OCI-LY7 (cell line): ENCODE data around the gene SPATA13. TPM values are rescaled to one million over a fixed set of nuclear protein-coding genes. Genes with fewer than 3 reads are reported as not detected.

ENCODE experiments used
- BruUV-seq: library from RNA; stranded (reverse); fragments of 400-500 nt; replicated peaks from 2 replicates; lab custom pipeline; 2021; lab: Mats Ljungman, UMichigan
- CTCF ChIA-PET: fragments of 300-600 bp; sonication (Branson Sonifier 250); formaldehyde crosslinking; loops from one replicate; lab custom pipeline; 2022; ENCODE audit warnings: antibody characterized with exemption; ENCODE audit not compliant: unreplicated experiment; lab: Charles Lee
- POLR2A ChIA-PET: fragments of 300-600 bp; sonication (Branson Sonifier 250); formaldehyde crosslinking; loops from one replicate; lab custom pipeline; 2022; ENCODE audit warnings: antibody characterized with exemption; lab: Charles Lee
- DNase-seq: peaks from one replicate; pipeline ENCODE4 v3.0.0-alpha.2; 2015; ENCODE audit warnings: low spot score
- H2AFZ ChIP-seq: fragments of 200-600 bp; sonication (generic), shearing (Covaris generic); 2 replicates; pipeline ENCODE4 v1.6.1; 2014; ENCODE audit warnings: mild to moderate bottlenecking, antibody characterized with exemption, low read length, moderate library complexity
- H3K27ac ChIP-seq: fragments of 200-600 bp; sonication (generic); 2 replicates; pipeline ENCODE4 v1.5.1; 2014; ENCODE audit warnings: mixed run types, low read depth, mild to moderate bottlenecking, moderate library complexity, low read length, inconsistent platforms; ENCODE audit not compliant: poor library complexity, severe bottlenecking
- H3K36me3 ChIP-seq: fragments of 200-600 bp; sonication (generic); 2 replicates; pipeline ENCODE4 v1.6.1; 2014; ENCODE audit warnings: mild to moderate bottlenecking, antibody characterized with exemption, low read length, moderate library complexity, mixed read lengths; ENCODE audit not compliant: insufficient read depth
- H3K4me1 ChIP-seq: fragments of 200-600 bp; sonication (generic); 2 replicates; pipeline ENCODE4 v1.5.1; 2014; ENCODE audit warnings: mild to moderate bottlenecking, low read length; ENCODE audit not compliant: insufficient read depth, poor library complexity, severe bottlenecking
- H3K4me2 ChIP-seq: fragments of 200-600 bp; sonication (generic); 2 replicates; pipeline ENCODE4 v1.6.1; 2014; ENCODE audit warnings: mild to moderate bottlenecking, low read length
- H3K4me3 ChIP-seq: fragments of 200-600 bp; sonication (generic); 2 replicates; pipeline ENCODE4 v1.5.1; 2014; ENCODE audit warnings: mild to moderate bottlenecking, low read depth, low read length; ENCODE audit not compliant: poor library complexity, severe bottlenecking
- H3K79me2 ChIP-seq: fragments of 200-600 bp; sonication (generic); 2 replicates; pipeline ENCODE4 v1.6.1; 2016; ENCODE audit warnings: low read depth, mild to moderate bottlenecking, low read length, moderate library complexity, mixed read lengths; ENCODE audit not compliant: insufficient read depth
- H3K9me2 ChIP-seq: fragments of 200-600 bp; sonication (generic); 2 replicates; pipeline ENCODE4 v1.6.1; 2016; ENCODE audit warnings: mild to moderate bottlenecking, low read length, mixed read lengths; ENCODE audit not compliant: insufficient read depth
- H3K9me3 ChIP-seq: fragments of 200-600 bp; sonication (generic); 2 replicates; pipeline ENCODE4 v1.6.1; 2014; ENCODE audit warnings: mild to moderate bottlenecking, mixed run types, low read length, mixed read lengths
- H4K20me1 ChIP-seq: fragments of 200-600 bp; sonication (generic); 2 replicates; pipeline ENCODE4 v1.6.1; 2014; ENCODE audit warnings: mild to moderate bottlenecking, antibody characterized with exemption, low read length, moderate library complexity, mixed read lengths; ENCODE audit not compliant: insufficient read depth
- CTCF ChIP-seq: fragments of 200-600 bp; sonication (generic); conservative IDR thresholded peaks from 2 replicates; pipeline ENCODE4 v1.5.1; 2014; ENCODE audit warnings: mild to moderate bottlenecking, antibody characterized with exemption, low read length, moderate library complexity, mixed read lengths
- EZH2phosphoT487 ChIP-seq: fragments of 200-600 bp; sonication (generic); IDR thresholded peaks from 2 replicates; pipeline ENCODE4 v1.6.1; 2018; ENCODE audit warnings: low read depth, borderline replicate concordance, mild to moderate bottlenecking, mixed run types, antibody characterized with exemption, low read length, moderate library complexity, mixed read lengths
- intact Hi-C: fragments of 100-400 bp; cut with micrococcal nuclease; formaldehyde crosslinking; loops from one replicate; pipeline ENCODE4 v1.10.0; 2022; ENCODE audit not compliant: unreplicated experiment
- total RNA-seq, 2 experiments: library from RNA; depleted of rRNA in 1 of 2; stranded (reverse); fragments of >200 nt in 1 of 2; shearing (Covaris generic) in 1 of 2; gene quantifications; 2 replicates each; pipeline ENCODE4 v1.2.3, GENCODE V29; 2014 to 2022

SPATA13 gene
- total RNA-seq, 2 experiments from 2014 or later, result 3.8 to 32.4 TPM

GRCh38 chr13:24301911-24302310, 141.4 kb downstream of the SPATA13 start:
- no peaks in the 10 kb centered on the region for H3K9me3 ChIP-seq
- H3K4me2 ChIP-seq, result no peak overlapping the region
- intact Hi-C loops, result no loop called here
- no peak for DNase-seq
- H3K4me3 ChIP-seq, result no peak overlapping the region
- H3K9me2 ChIP-seq, result no peaks in the 10 kb centered on the region
- H3K27ac ChIP-seq, result no peak overlapping the region
- ChIA-PET CTCF (no interaction called here), POLR2A (interaction anchor here (0.6 kb wide), 1 partner anchor 753 kb away, joined by 3 read pairs; no protein-coding TSS in a partner anchor)
- no peaks in the 10 kb centered on the region for H3K79me2 ChIP-seq
- H3K36me3 ChIP-seq, result no peaks in the 10 kb centered on the region
- H3K4me1 ChIP-seq, result no peaks in the 10 kb centered on the region
- no peak overlapping the region for H2AFZ ChIP-seq
- BruUV-seq, result no TSS peak
- TF ChIP-seq CTCF, result no peak
- TF ChIP-seq EZH2phosphoT487, result no peak
- H4K20me1 ChIP-seq, result no peaks in the 10 kb centered on the region

- Histone ChIP-seq H3K9me3 (no peaks in the 10 kb centered on the region), H3K27ac (no peak overlapping the region), H3K36me3 (no peaks in the 10 kb centered on the region), H2AFZ (no peak overlapping the region), H3K79me2 (no peaks in the 10 kb centered on the region), H3K4me3 (no peak overlapping the region), H3K9me2 (no peaks in the 10 kb centered on the region), H4K20me1 (no peaks in the 10 kb centered on the region), H3K4me1 (no peaks in the 10 kb centered on the region), H3K4me2 (no peak overlapping the region)
- no peak for DNase-seq
- intact Hi-C loops, result no loop called here
- no TSS peak for BruUV-seq
- ChIA-PET POLR2A (no interaction called here), CTCF (no interaction called here)
- TF ChIP-seq CTCF (no peak), EZH2phosphoT487 (no peak)
These were observed 144.1 kb downstream of the SPATA13 start for GRCh38 chr13:24304620-24305019.

GRCh38 chr13:24306632-24307031, 146.1 kb downstream of the SPATA13 start:
- no peak overlapping the region for H3K4me2 ChIP-seq
- no peak overlapping the region for H3K4me3 ChIP-seq
- H3K79me2 ChIP-seq, result no peaks in the 10 kb centered on the region
- POLR2A ChIA-PET, result interaction anchor here (0.6 to 0.7 kb wide), 2 partner anchors 9 to 220 kb away, joined by 3 read pairs; no protein-coding TSS in a partner anchor
- H2AFZ ChIP-seq, result no peak overlapping the region
- BruUV-seq, result no TSS peak
- H3K9me2 ChIP-seq, result no peaks in the 10 kb centered on the region
- CTCF ChIA-PET, result no interaction called here
- H3K9me3 ChIP-seq, result no peaks in the 10 kb centered on the region
- no peaks in the 10 kb centered on the region for H4K20me1 ChIP-seq
- H3K36me3 ChIP-seq, result no peaks in the 10 kb centered on the region
- TF ChIP-seq CTCF (no peak), EZH2phosphoT487 (no peak)
- H3K4me1 ChIP-seq, result no peaks in the 10 kb centered on the region
- DNase-seq, result no peak
- H3K27ac ChIP-seq, result no peak overlapping the region
- intact Hi-C loops, result no loop called here
